H9 (cell line): ENCODE data around the gene SIL1. TPM values are rescaled to one million over a fixed set of nuclear protein-coding genes. Genes with fewer than 3 reads are reported as not detected.

Source experiments
- DNase-seq: peaks from one replicate; pipeline ENCODE4 v3.0.0-alpha.2; 2017
- H2AFZ ChIP-seq: one replicate; pipeline ENCODE4 v1.6.1; 2013; ENCODE audit warnings: mild to moderate bottlenecking, low read length, control low read depth, moderate library complexity
- H2AK5ac ChIP-seq: 2 replicates; pipeline ENCODE4 v1.6.1; 2013; ENCODE audit warnings: low read length, control low read depth, mixed read lengths; ENCODE audit not compliant: insufficient read length
- H2BK120ac ChIP-seq: one replicate; pipeline ENCODE4 v1.6.1; 2013; ENCODE audit warnings: low read depth, mild to moderate bottlenecking, low read length, control low read depth, inconsistent platforms; ENCODE audit not compliant: poor library complexity, severe bottlenecking
- H2BK12ac ChIP-seq: 2 replicates; pipeline ENCODE4 v1.6.1; 2013; ENCODE audit warnings: low read length, control low read depth, mixed read lengths, low read depth; ENCODE audit not compliant: insufficient read length
- H2BK15ac ChIP-seq: 2 replicates; pipeline ENCODE4 v1.6.1; 2013; ENCODE audit warnings: low read depth, low read length, control low read depth
- H2BK20ac ChIP-seq: one replicate; pipeline ENCODE4 v1.6.1; 2013; ENCODE audit warnings: low read depth, mild to moderate bottlenecking, low read length, control low read depth, inconsistent platforms; ENCODE audit not compliant: poor library complexity, severe bottlenecking
- H2BK5ac ChIP-seq: 2 replicates; pipeline ENCODE4 v1.6.1; 2013; ENCODE audit warnings: low read length, control low read depth, mixed read lengths; ENCODE audit not compliant: insufficient read length
- H3K14ac ChIP-seq: 2 replicates; pipeline ENCODE4 v1.6.1; 2013; ENCODE audit warnings: low read length, control low read depth; ENCODE audit not compliant: insufficient read depth
- H3K18ac ChIP-seq: 2 replicates; pipeline ENCODE4 v1.6.1; 2013; ENCODE audit warnings: low read depth, mild to moderate bottlenecking, mixed read lengths, low read length, control low read depth; ENCODE audit not compliant: insufficient read length
- H3K23ac ChIP-seq: 2 replicates; pipeline ENCODE4 v1.6.1; 2013; ENCODE audit warnings: low read length, control low read depth, mixed read lengths, low read depth; ENCODE audit not compliant: insufficient read length
- H3K23me2 ChIP-seq: 2 replicates; pipeline ENCODE4 v1.6.1; 2013; ENCODE audit warnings: low read depth, mild to moderate bottlenecking, mixed read lengths, low read length, control low read depth; ENCODE audit not compliant: insufficient read length, poor library complexity, severe bottlenecking
- H3K27ac ChIP-seq: 2 replicates; pipeline ENCODE4 v1.5.1; 2013; ENCODE audit warnings: low read length, control low read depth, mixed read lengths, low read depth; ENCODE audit not compliant: insufficient read length
- H3K27me3 ChIP-seq: 2 replicates; pipeline ENCODE4 v1.6.1; 2013; ENCODE audit warnings: low read length, control low read depth, inconsistent platforms; ENCODE audit not compliant: insufficient read depth
- H3K4ac ChIP-seq: 2 replicates; pipeline ENCODE4 v1.6.1; 2013; ENCODE audit warnings: low read depth, mild to moderate bottlenecking, control low read depth, inconsistent platforms, low read length, moderate library complexity
- H3K4me1 ChIP-seq: 2 replicates; pipeline ENCODE4 v1.6.1; 2013; ENCODE audit warnings: low read length, control low read depth, inconsistent platforms; ENCODE audit not compliant: insufficient read depth
- H3K4me2 ChIP-seq: 2 replicates; pipeline ENCODE4 v1.6.1; 2013; ENCODE audit warnings: low read length, control low read depth, mixed read lengths; ENCODE audit not compliant: insufficient read length, insufficient read depth
- H3K56ac ChIP-seq: 2 replicates; pipeline ENCODE4 v1.6.1; 2013; ENCODE audit warnings: low read depth, mild to moderate bottlenecking, mixed read lengths, low read length, control low read depth; ENCODE audit not compliant: insufficient read length
- H3K79me1 ChIP-seq: 2 replicates; pipeline ENCODE4 v1.6.1; 2013; ENCODE audit warnings: low read depth, mild to moderate bottlenecking, moderate library complexity, low read length, control low read depth, inconsistent platforms; ENCODE audit not compliant: insufficient read depth, poor library complexity, severe bottlenecking
- H3K79me2 ChIP-seq: 2 replicates; pipeline ENCODE4 v1.6.1; 2013; ENCODE audit warnings: low read length, control low read depth, inconsistent platforms; ENCODE audit not compliant: insufficient read depth
- H3K9ac ChIP-seq: 2 replicates; pipeline ENCODE4 v1.6.1; 2013; ENCODE audit warnings: low read length, control low read depth, mixed read lengths; ENCODE audit not compliant: insufficient read length; ENCODE audit errors: extremely low read depth
- H3K9me3 ChIP-seq: one replicate; pipeline ENCODE4 v1.6.1; 2013; ENCODE audit warnings: low read depth, low read length, inconsistent platforms; ENCODE audit not compliant: control insufficient read depth
- H3T11ph ChIP-seq: one replicate; pipeline ENCODE4 v1.6.1; 2013; ENCODE audit warnings: mild to moderate bottlenecking, low read length, control low read depth, inconsistent platforms
- H4K20me1 ChIP-seq: one replicate; pipeline ENCODE4 v1.6.1; 2013; ENCODE audit not compliant: control insufficient read depth, insufficient read length, insufficient read depth
- H4K5ac ChIP-seq: 2 replicates; pipeline ENCODE4 v1.6.1; 2013; ENCODE audit warnings: low read depth, mild to moderate bottlenecking, mixed read lengths, low read length, control low read depth; ENCODE audit not compliant: insufficient read length
- H4K8ac ChIP-seq: replicated peaks from 2 replicates; pipeline ENCODE4 v1.6.1; 2013; ENCODE audit warnings: low read length, control low read depth, mixed read lengths, low read depth; ENCODE audit not compliant: insufficient read length
- H4K91ac ChIP-seq: 2 replicates; pipeline ENCODE4 v1.6.1; 2013; ENCODE audit warnings: low read depth, mild to moderate bottlenecking, moderate library complexity, mixed read lengths, low read length, control low read depth; ENCODE audit not compliant: insufficient read length
- H3K27ac Mint-ChIP-seq, 3 experiments: 2 replicates in 2 of 3; 3 replicates in 1 of 3; pipeline ENCODE4 v1.8.0; 2020 to 2021; ENCODE audit warnings: mixed read lengths in 3 of 3, mild to moderate bottlenecking in 1 of 3, moderate library complexity in 1 of 3
- H3K27me3 Mint-ChIP-seq: 2 replicates; pipeline ENCODE4 v1.8.0; 2021; ENCODE audit warnings: low read depth, mild to moderate bottlenecking, moderate library complexity, mixed read lengths
- H3K36me3 Mint-ChIP-seq, 3 experiments: 2 replicates in 2 of 3; 3 replicates in 1 of 3; pipeline ENCODE4 v1.8.0; 2020 to 2021; ENCODE audit warnings: low read depth in 3 of 3, mixed read lengths in 3 of 3; ENCODE audit not compliant: insufficient read depth in 1 of 3
- H3K4me1 Mint-ChIP-seq, 2 experiments: 2 replicates each; pipeline ENCODE4 v1.8.0; 2020; ENCODE audit warnings: mixed read lengths in 2 of 2
- H3K4me3 Mint-ChIP-seq, 2 experiments: 2 replicates in 1 of 2; 3 replicates in 1 of 2; pipeline ENCODE4 v1.8.0; 2020 to 2021; ENCODE audit warnings: mild to moderate bottlenecking in 2 of 2, mixed read lengths in 2 of 2, moderate library complexity in 1 of 2
- H3K9me3 Mint-ChIP-seq, 2 experiments: 2 replicates in 1 of 2; 3 replicates in 1 of 2; pipeline ENCODE4 v1.8.0; 2020; ENCODE audit warnings: mild to moderate bottlenecking in 2 of 2, mixed read lengths in 2 of 2, moderate library complexity in 1 of 2
- WGBS: extraction: QIAGEN DNeasy Blood & Tissue Kit; methylation state at CpG from one replicate; pipeline ENCODE4 v1.1.7; 2013; ENCODE audit warnings: missing lambda C conversion rate, low lambda C conversion rate, mixed read lengths; ENCODE audit not compliant: insufficient read length; ENCODE audit errors: extremely low coverage; 5-methylcytosine and 5-hydroxymethylcytosine counted together
- total RNA-seq: library from RNA; stranded (reverse); gene quantifications from 2 replicates; pipeline ENCODE4 v1.2.1, GENCODE V29; 2021
- TF ChIP-seq, protein P1 (sequence below): fragments of 200-600 bp; sonication (generic); conservative IDR thresholded peaks from 3 replicates; pipeline ENCODE4 v1.8.0; 2021; ENCODE audit warnings: antibody characterized with exemption, mild to moderate bottlenecking

SIL1 gene
- total RNA-seq, 1 experiment from 2014 or later = 10.6 TPM

DNA sequence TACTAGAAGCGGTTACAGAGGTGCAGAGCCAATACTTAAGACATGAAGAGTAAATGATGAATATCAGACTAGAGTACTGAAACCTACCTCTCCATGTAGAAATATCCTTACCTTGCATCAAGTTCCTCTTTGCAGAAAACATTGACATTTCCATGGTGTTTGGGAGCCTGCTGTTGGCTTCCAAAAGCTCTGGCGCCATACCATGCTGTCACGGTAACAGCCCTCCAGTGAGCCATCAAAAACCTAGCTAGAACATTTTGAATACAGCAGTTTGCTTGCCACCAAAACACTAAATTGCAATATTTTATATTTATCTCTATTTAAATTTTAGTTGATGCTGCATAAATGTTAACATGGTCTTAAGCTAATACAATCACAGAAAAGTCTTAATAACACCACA is 179.0 kb downstream of the SIL1 start:
- Histone ChIP-seq H3K56ac (no peak overlapping the region), H3K9ac (no peak overlapping the region), H2AFZ (no peak overlapping the region), H3K18ac (no peak overlapping the region), H3K23ac (no peak overlapping the region), H2BK12ac (no peak overlapping the region), H3K4ac (no peak overlapping the region), H3K27me3 (no peaks in the 10 kb centered on the region), H3T11ph (no peak overlapping the region), H2AK5ac (no peak overlapping the region), H3K4me2 (no peak overlapping the region), H2BK120ac (no peak overlapping the region), H3K9me3 (no peaks in the 10 kb centered on the region), H4K5ac (no peak overlapping the region), H2BK15ac (no peak overlapping the region), H4K20me1 (no peaks in the 10 kb centered on the region), H3K79me1 (no peaks in the 10 kb centered on the region), H2BK20ac (no peak overlapping the region), H3K79me2 (no peaks in the 10 kb centered on the region), H3K23me2 (peaks cover 3% of the 10 kb centered on the region), H3K4me1 (no peaks in the 10 kb centered on the region), H2BK5ac (no peak overlapping the region), H3K27ac (no peak overlapping the region), H4K91ac (no peak overlapping the region), H3K14ac (no peak overlapping the region), H4K8ac (no peak overlapping the region)
- no peak for DNase-seq
- WGBS = no CpG with 5 or more reads among the region's 3 CpGs
- TF ChIP-seq, protein P1, sequence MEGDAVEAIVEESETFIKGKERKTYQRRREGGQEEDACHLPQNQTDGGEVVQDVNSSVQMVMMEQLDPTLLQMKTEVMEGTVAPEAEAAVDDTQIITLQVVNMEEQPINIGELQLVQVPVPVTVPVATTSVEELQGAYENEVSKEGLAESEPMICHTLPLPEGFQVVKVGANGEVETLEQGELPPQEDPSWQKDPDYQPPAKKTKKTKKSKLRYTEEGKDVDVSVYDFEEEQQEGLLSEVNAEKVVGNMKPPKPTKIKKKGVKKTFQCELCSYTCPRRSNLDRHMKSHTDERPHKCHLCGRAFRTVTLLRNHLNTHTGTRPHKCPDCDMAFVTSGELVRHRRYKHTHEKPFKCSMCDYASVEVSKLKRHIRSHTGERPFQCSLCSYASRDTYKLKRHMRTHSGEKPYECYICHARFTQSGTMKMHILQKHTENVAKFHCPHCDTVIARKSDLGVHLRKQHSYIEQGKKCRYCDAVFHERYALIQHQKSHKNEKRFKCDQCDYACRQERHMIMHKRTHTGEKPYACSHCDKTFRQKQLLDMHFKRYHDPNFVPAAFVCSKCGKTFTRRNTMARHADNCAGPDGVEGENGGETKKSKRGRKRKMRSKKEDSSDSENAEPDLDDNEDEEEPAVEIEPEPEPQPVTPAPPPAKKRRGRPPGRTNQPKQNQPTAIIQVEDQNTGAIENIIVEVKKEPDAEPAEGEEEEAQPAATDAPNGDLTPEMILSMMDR = no peak
- H3K36me3 Mint-ChIP-seq = no peaks in the 10 kb centered on the region
- H3K27ac Mint-ChIP-seq = no peak overlapping the region; a peak in 1 of 7 replicates
- H3K4me3 Mint-ChIP-seq = no peak overlapping the region
- no peaks in the 10 kb centered on the region for H3K9me3 Mint-ChIP-seq
- H3K4me1 Mint-ChIP-seq = peaks cover 5 to 6% of the 10 kb centered on the region in 2 experiments
- no peaks in the 10 kb centered on the region for H3K27me3 Mint-ChIP-seq
